Sigmoid colon (tissue), 7 donors: Measurements from ENCODE around the gene SLC8A1. TPM values are rescaled to one million over a fixed set of nuclear protein-coding genes. Genes with fewer than 3 reads are reported as not detected.

ENCODE experiments used
- DNase-seq: peaks from one replicate; pipeline ENCODE4 v3.0.0-alpha.2; 2019
- H3K27ac ChIP-seq, 4 donors: fragments of 200-600 bp; sonication (generic); one replicate each; pipeline ENCODE4 v1.5.1; 2016 to 2019; ENCODE audit warnings: mild to moderate bottlenecking in 1 of 4
- H3K27me3 ChIP-seq, 3 donors: fragments of 200-600 bp; sonication (generic); one replicate each; pipeline ENCODE4 v1.5.1; 2019; ENCODE audit warnings: mild to moderate bottlenecking in 1 of 3
- H3K36me3 ChIP-seq, 4 donors: fragments of 200-600 bp; sonication (generic); one replicate each; pipeline ENCODE4 v1.5.1; 2016 to 2019
- H3K4me1 ChIP-seq, 4 donors: fragments of 200-600 bp; sonication (generic); one replicate each; pipeline ENCODE4 v1.5.1; 2017 to 2019
- H3K4me3 ChIP-seq, 4 donors: fragments of 200-600 bp; sonication (generic); one replicate each; pipeline ENCODE4 v1.5.1; 2017 to 2019; ENCODE audit warnings: mild to moderate bottlenecking in 2 of 4, moderate library complexity in 1 of 4
- H3K9me3 ChIP-seq, 4 donors: fragments of 200-600 bp in 3 of 4; sonication (generic) in 3 of 4; one replicate each; pipeline versions ENCODE4 v1.5.1 to v1.6.1; 2013 to 2019
- CTCF ChIP-seq, 4 experiments: fragments of 450-650 bp in 3 of 4; fragments of 200-600 bp in 1 of 4; IDR thresholded peaks; one replicate each; pipeline ENCODE4 v1.5.1; 2016 to 2019; ENCODE audit warnings: antibody characterized with exemption in 4 of 4, mild to moderate bottlenecking in 3 of 4, moderate library complexity in 2 of 4
- EP300 ChIP-seq, 4 donors: sonication (generic); formaldehyde crosslinking; IDR thresholded peaks; one replicate each; pipeline ENCODE4 v1.6.1; 2017; ENCODE audit warnings: antibody characterized with exemption in 4 of 4
- POLR2A ChIP-seq, 2 donors: fragments of 450-650 bp; IDR thresholded peaks; one replicate each; pipeline ENCODE4 v1.6.1; 2016; ENCODE audit warnings: antibody characterized with exemption in 2 of 2, mild to moderate bottlenecking in 2 of 2, moderate library complexity in 2 of 2
- POLR2AphosphoS5 ChIP-seq, 4 donors: sonication (generic); formaldehyde crosslinking; IDR thresholded peaks; one replicate each; pipeline ENCODE4 v1.6.1; 2017; ENCODE audit warnings: antibody characterized with exemption in 4 of 4
- WGBS, 2 donors: extraction: QIAGEN DNeasy Blood & Tissue Kit; methylation state at CpG; one replicate each; pipeline ENCODE4 v1.1.7; 2013; 5-methylcytosine and 5-hydroxymethylcytosine counted together
- intact Hi-C: fragments of 100-400 bp; cut with DNase I; formaldehyde crosslinking; loops from one replicate; pipeline ENCODE4 v1.15.1; 2023
- polyA plus RNA-seq, 3 donors: library from polyadenylated mRNA; stranded (reverse); fragments of 200-250 nt; gene quantifications; one replicate each; pipeline ENCODE4 v1.2.3, GENCODE V29; 2013
- total RNA-seq, 4 donors: library from RNA; depleted of rRNA; stranded (reverse); fragments of >200 nt; gene quantifications; one replicate each; pipeline ENCODE4 v1.1.0, GENCODE V29; 2016
- donor health status: healthy with polysubstance abuse.
- donor health status: Bipolar disorder and iron deficiency.
- donor health status: healthy.

SLC8A1 gene
- total and polyA plus RNA-seq, 7 donors, result 0.60 to 337 (median 229) TPM

- Histone ChIP-seq H3K36me3 (no peaks in the 10 kb centered on the region), H3K27me3 (no peaks in the 10 kb centered on the region), H3K4me3 (no peak overlapping the region), H3K27ac (no peak overlapping the region), H3K4me1 (peaks cover 0 to 19% (median 14%) of the 10 kb centered on the region in 4 donors), H3K9me3 (no peaks in the 10 kb centered on the region)
- DNase-seq, result no peak
- TF ChIP-seq CTCF (IDR thresholded peaks at IDR 0.05) (no peak), POLR2AphosphoS5 (IDR thresholded peaks at IDR 0.05) (no peak)
- 96 to 97% methylated on average over 3 of the region's 3 CpGs for WGBS, 2 donors
- intact Hi-C loops, result no loop called here
These were observed 282.0 kb downstream of the SLC8A1 start for GRCh38 chr2:40169856-40170255.

DNA sequence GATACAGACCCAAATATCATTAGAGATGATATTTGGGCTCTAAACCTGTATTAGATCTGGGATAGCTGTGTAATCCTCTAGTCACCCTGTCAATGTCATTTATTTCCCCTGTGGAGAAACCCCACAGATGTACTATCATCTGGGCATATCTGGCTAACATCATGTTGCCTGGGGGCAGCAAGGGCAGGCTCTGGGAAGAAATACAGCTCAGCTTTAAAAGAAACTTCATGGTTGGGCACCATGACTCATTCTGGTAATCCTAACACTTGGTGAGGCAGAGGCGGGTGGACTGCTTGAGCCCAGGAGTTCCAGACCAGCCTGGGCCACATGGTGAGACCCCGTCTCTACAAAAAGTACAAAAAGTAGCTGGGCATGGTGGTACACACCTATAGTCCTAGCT, 282.5 kb downstream of the SLC8A1 start:
- intact Hi-C loops, result no loop called here
- Histone ChIP-seq H3K4me3 (no peak overlapping the region), H3K27me3 (no peaks in the 10 kb centered on the region), H3K9me3 (no peaks in the 10 kb centered on the region), H3K4me1 (peaks cover 0 to 22% (median 15%) of the 10 kb centered on the region in 4 donors), H3K36me3 (peaks cover 0 to 4% (median 2%) of the 10 kb centered on the region in 4 donors), H3K27ac (no peak overlapping the region)
- no peak for DNase-seq
- no peak for TF ChIP-seq CTCF (IDR thresholded peaks at IDR 0.05)
- TF ChIP-seq POLR2A (IDR thresholded peaks at IDR 0.05), result no peak
- no peak for TF ChIP-seq POLR2AphosphoS5 (IDR thresholded peaks at IDR 0.05)
- WGBS, 2 donors, result 95 to 98% methylated on average over 2 of the region's 2 CpGs

GRCh38 chr2:40168546-40168945, 283.3 kb downstream of the SLC8A1 start:
- WGBS, 2 donors, result 0 to 8% methylated on average over 1 of the region's 1 CpG
- peaks cover 0 to 22% (median 15%) of the 10 kb centered on the region in 4 donors for H3K4me1 ChIP-seq
- TF ChIP-seq CTCF (IDR thresholded peaks at IDR 0.05) (no peak), EP300 (IDR thresholded peaks at IDR 0.05) (no peak), POLR2A (IDR thresholded peaks at IDR 0.05) (no peak), POLR2AphosphoS5 (IDR thresholded peaks at IDR 0.05) (no peak)
- H3K36me3 ChIP-seq, result peaks cover 0 to 13% (median 8%) of the 10 kb centered on the region in 4 donors
- H3K27me3 ChIP-seq, result no peaks in the 10 kb centered on the region
- no peak overlapping the region for H3K4me3 ChIP-seq
- intact Hi-C loops, result no loop called here
- no peaks in the 10 kb centered on the region for H3K9me3 ChIP-seq
- no peak overlapping the region for H3K27ac ChIP-seq
- DNase-seq, result no peak

DNA sequence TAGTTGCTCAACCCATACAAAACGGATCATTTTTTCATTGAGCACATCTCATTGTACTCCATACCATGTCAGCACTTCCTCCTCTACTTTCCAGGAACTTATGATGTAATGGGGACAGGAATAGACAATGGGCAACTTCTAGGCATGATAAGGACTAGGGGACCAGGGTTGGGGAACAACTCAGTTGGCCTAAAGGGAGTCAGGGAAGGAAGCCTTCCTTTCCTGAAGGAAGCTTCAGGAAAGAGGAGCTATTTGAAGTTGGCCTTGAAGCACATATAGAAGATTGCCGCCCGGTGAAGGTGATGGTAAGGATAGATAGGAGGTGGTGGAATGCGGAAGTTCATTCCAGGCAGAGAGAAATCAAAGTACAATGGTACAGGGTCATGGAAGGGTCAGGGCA, 283.9 kb downstream of the SLC8A1 start:
- no peaks in the 10 kb centered on the region for H3K9me3 ChIP-seq
- WGBS, 2 donors, result 22 to 68% methylated on average over 4 of the region's 4 CpGs
- no peaks in the 10 kb centered on the region for H3K27me3 ChIP-seq
- intact Hi-C loops, result no loop called here
- no peak overlapping the region for H3K4me3 ChIP-seq
- TF ChIP-seq POLR2AphosphoS5 (IDR thresholded peaks at IDR 0.05) (no peak), POLR2A (IDR thresholded peaks at IDR 0.05) (no peak), CTCF (IDR thresholded peaks at IDR 0.05) (no peak), EP300 (IDR thresholded peaks at IDR 0.05) (no peak)
- H3K4me1 ChIP-seq, result peaks cover 0 to 22% (median 15%) of the 10 kb centered on the region in 4 donors
- H3K27ac ChIP-seq, result no peak overlapping the region
- H3K36me3 ChIP-seq, result peaks cover 0 to 18% (median 8%) of the 10 kb centered on the region in 4 donors
- no peak for DNase-seq

DNA sequence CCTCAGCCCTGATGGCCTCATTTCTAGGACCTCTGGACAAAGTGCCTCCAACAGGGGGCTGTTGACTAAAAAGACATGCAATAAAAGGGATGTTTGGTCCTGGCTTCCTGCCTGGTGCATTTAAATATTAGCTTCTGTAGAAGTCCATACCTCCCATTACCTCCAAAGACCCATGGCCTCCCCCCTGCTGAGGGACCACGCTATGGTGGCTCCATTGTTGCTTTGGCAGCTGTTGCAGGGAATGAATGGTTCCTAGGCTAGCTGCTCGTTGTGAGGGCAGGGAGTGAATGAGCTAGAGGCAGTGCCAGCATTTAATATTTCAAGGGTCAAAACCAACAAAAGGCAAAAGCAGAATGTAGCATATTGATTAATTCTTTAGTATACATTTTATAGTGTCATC, 285.9 kb downstream of the SLC8A1 start:
- H3K27ac ChIP-seq, result peak overlapping the region in 2 of 4 donors; percentile 9 to 42
- WGBS, 2 donors, result 37 to 40% methylated on average over 2 of the region's 2 CpGs
- TF ChIP-seq CTCF (IDR thresholded peaks at IDR 0.05) (no peak), EP300 (IDR thresholded peaks at IDR 0.05) (no peak), POLR2A (IDR thresholded peaks at IDR 0.05) (no peak), POLR2AphosphoS5 (IDR thresholded peaks at IDR 0.05) (no peak)

More for the DNA sequence above, 285.9 kb downstream of the SLC8A1 start:
- Histone ChIP-seq H3K4me1 (peaks cover 0 to 22% (median 15%) of the 10 kb centered on the region in 4 donors), H3K9me3 (no peaks in the 10 kb centered on the region), H3K4me3 (no peak overlapping the region), H3K36me3 (peaks cover 0 to 38% (median 14%) of the 10 kb centered on the region in 4 donors), H3K27me3 (no peaks in the 10 kb centered on the region)
- DNase-seq, result no peak
- intact Hi-C loops, result no loop called here
